Upper lobe of left lung (tissue), 6 donors: Measurements from ENCODE around the gene PPP1R9B. TPM values are rescaled to one million over a fixed set of nuclear protein-coding genes. Genes with fewer than 3 reads are reported as not detected.

Experiments used
- ATAC-seq, 2 donors: fragments of 200-7000 bp; cut with Tn5 transposase; one replicate each; pipeline ENCODE4 v1.9.1; 2022; ENCODE audit warnings: mild to moderate bottlenecking in 2 of 2, moderate library complexity in 2 of 2; ENCODE audit not compliant: low FRiP score in 2 of 2
- DNase-seq, 2 donors: peaks; one replicate each; pipeline ENCODE4 v3.0.0-alpha.2; 2019 to 2020
- H3K27ac ChIP-seq, 4 donors: fragments of 200-600 bp; sonication (generic); one replicate each; pipeline ENCODE4 v1.5.1; 2016 to 2019
- H3K27me3 ChIP-seq, 4 donors: fragments of 200-600 bp; sonication (generic); one replicate each; pipeline ENCODE4 v1.5.1; 2017 to 2019
- H3K36me3 ChIP-seq, 4 donors: fragments of 200-600 bp; sonication (generic); one replicate each; pipeline ENCODE4 v1.5.1; 2016 to 2019
- H3K4me1 ChIP-seq, 4 donors: fragments of 200-600 bp; sonication (generic); one replicate each; pipeline ENCODE4 v1.5.1; 2018 to 2019
- H3K4me3 ChIP-seq, 4 donors: fragments of 200-600 bp; sonication (generic); one replicate each; pipeline ENCODE4 v1.5.1; 2017 to 2019; ENCODE audit warnings: mild to moderate bottlenecking in 2 of 4, moderate library complexity in 1 of 4
- H3K9me3 ChIP-seq, 4 donors: fragments of 200-600 bp; sonication (generic); one replicate each; pipeline ENCODE4 v1.5.1; 2018 to 2019
- EP300 ChIP-seq, 4 donors: sonication (generic); formaldehyde crosslinking; IDR thresholded peaks; one replicate each; pipeline ENCODE4 v1.5.1; 2017; ENCODE audit warnings: antibody characterized with exemption in 4 of 4, control low read depth in 2 of 4
- POLR2A ChIP-seq, 4 donors: fragments of 450-650 bp; IDR thresholded peaks; one replicate each; pipeline ENCODE4 v1.5.1; 2016 to 2017; ENCODE audit warnings: antibody characterized with exemption in 4 of 4, mild to moderate bottlenecking in 2 of 4
- POLR2AphosphoS5 ChIP-seq, 2 donors: sonication (generic); formaldehyde crosslinking; IDR thresholded peaks; one replicate each; pipeline ENCODE4 v1.5.1; 2017; ENCODE audit warnings: antibody characterized with exemption in 2 of 2
- WGBS, 2 donors: methylation state at CpG; one replicate each; pipeline ENCODE4 v1.1.5; 2017 to 2018; 5-methylcytosine and 5-hydroxymethylcytosine counted together
- total RNA-seq, 6 donors: library from RNA; depleted of rRNA in 4 of 6; stranded (reverse); fragments of >200 nt in 4 of 6; gene quantifications; one replicate each; pipeline versions ENCODE4 v1.1.0 to v1.2.1, GENCODE V29; 2016 to 2021
- TF ChIP-seq, protein P1 (sequence below), 6 experiments: fragments of 450-650 bp in 4 of 6; fragments of 200-600 bp in 2 of 6; sonication (generic) in 2 of 6; IDR thresholded peaks; one replicate each; pipeline ENCODE4 v1.5.1; 2016 to 2019; ENCODE audit warnings: antibody characterized with exemption in 6 of 6
- donor health status: DM: no; HTN: no; CAD: no; lungs with moderate emphysema.
- donor health status: DM: no; HTN: yes; CAD: no; lungs with severe emphysema.

PPP1R9B gene
- total RNA-seq, 6 donors from 2014 or later: 37.5 to 121 (median 74.7) TPM

DNA sequence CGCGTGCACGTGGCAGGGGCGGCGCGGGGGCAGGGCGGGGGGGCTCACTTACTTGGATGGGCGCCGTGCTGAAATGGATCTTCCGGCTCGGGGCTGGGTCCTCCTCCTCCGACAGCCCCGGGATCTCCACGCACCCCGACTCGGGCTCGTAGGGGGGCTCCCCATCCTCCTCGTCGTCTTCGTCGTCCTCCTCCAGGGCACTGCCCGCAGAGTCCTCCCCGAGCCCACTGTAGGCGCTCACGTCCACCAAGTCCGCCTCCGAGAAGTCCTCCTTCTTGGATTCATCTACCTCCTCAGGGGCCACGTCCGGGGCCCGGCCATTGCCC lies 1.4 kb downstream of the PPP1R9B start:
- no peaks in the 10 kb centered on the region for H3K27me3 ChIP-seq
- peak overlapping the region; percentile 65 to 94 (median 85) for H3K4me3 ChIP-seq
- H3K9me3 ChIP-seq: no peaks in the 10 kb centered on the region
- ATAC-seq: no peak
- H3K36me3 ChIP-seq: peaks cover 6 to 14% (median 12%) of the 10 kb centered on the region in 4 donors
- no peak for TF ChIP-seq EP300 (IDR thresholded peaks at IDR 0.05)
- TF ChIP-seq POLR2AphosphoS5 (IDR thresholded peaks at IDR 0.05): no peak
- no peak for TF ChIP-seq POLR2A (IDR thresholded peaks at IDR 0.05)
- TF ChIP-seq, protein P1, sequence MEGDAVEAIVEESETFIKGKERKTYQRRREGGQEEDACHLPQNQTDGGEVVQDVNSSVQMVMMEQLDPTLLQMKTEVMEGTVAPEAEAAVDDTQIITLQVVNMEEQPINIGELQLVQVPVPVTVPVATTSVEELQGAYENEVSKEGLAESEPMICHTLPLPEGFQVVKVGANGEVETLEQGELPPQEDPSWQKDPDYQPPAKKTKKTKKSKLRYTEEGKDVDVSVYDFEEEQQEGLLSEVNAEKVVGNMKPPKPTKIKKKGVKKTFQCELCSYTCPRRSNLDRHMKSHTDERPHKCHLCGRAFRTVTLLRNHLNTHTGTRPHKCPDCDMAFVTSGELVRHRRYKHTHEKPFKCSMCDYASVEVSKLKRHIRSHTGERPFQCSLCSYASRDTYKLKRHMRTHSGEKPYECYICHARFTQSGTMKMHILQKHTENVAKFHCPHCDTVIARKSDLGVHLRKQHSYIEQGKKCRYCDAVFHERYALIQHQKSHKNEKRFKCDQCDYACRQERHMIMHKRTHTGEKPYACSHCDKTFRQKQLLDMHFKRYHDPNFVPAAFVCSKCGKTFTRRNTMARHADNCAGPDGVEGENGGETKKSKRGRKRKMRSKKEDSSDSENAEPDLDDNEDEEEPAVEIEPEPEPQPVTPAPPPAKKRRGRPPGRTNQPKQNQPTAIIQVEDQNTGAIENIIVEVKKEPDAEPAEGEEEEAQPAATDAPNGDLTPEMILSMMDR (IDR thresholded peaks at IDR 0.05): no peak
- 0% methylated on average over 8 to 13 of the region's 30 CpGs for WGBS, 2 donors
- H3K27ac ChIP-seq: peak overlapping the region; percentile 91 to 97 (median 94)
- H3K4me1 ChIP-seq: peaks cover 54 to 82% (median 60%) of the 10 kb centered on the region in 4 donors
- no peak for DNase-seq

DNA sequence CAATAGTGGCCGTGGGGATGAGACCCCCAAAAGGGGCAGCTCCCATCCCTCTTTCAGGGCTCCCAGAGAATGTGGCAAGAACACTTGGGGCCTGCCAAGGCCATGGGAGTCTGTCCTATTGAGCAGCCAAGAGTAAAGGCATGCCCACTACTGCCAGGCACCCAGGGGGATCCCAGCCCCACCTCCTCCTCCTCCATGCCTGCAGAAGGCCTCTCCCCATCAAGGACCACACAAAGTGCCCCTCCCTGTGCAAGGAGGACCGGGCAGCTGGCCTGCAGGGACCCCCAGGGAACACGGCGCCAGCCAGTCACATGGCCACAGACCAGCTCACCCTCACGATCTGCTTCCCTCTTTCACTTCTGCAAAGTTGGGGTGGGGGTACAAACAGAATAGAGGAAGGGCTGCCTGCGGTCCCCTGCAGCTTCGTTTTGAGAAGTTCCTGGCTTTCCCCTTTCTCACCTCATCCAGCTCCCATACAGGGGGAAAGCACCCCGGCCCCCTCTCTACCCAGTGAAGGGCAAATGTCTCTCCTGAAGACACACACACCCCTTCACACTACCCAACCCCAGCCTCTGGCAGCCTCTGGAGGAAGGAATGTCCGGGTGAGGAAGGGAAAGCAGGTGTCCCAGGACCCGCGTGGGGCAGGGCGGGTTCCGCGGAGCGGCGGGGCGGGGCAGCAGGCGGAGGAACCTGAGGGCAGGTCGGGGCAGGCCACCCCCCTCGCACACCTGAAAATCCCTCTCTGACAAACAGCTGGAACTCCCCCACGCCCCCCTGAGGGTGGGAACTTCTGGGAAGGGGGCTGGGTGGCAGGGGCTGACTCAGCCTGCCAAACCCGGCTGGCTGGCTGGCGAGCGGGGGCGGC lies 2.0 kb downstream of the PPP1R9B start:
- H3K4me3 ChIP-seq: peak overlapping the region; percentile 65 to 94 (median 85)
- ATAC-seq (peak; percentile 17 to 32), DNase-seq (peak; percentile 78 to 93)
- peaks cover 51 to 82% (median 58%) of the 10 kb centered on the region in 4 donors for H3K4me1 ChIP-seq
- H3K27ac ChIP-seq: peak overlapping the region; percentile 91 to 97 (median 94)
- peaks cover 9 to 20% (median 18%) of the 10 kb centered on the region in 4 donors for H3K36me3 ChIP-seq
- no peaks in the 10 kb centered on the region for H3K27me3 ChIP-seq
- TF ChIP-seq, protein P1 (IDR thresholded peaks at IDR 0.05): no peak
- peak in 2 of 4 donors; percentile 28 to 39 for TF ChIP-seq POLR2A (IDR thresholded peaks at IDR 0.05)
- TF ChIP-seq EP300 (IDR thresholded peaks at IDR 0.05): peak in 1 of 4 donors; percentile 10
- 0 to 3% methylated on average over 13 of the region's 25 CpGs for WGBS, 2 donors
- no peaks in the 10 kb centered on the region for H3K9me3 ChIP-seq

- Histone ChIP-seq H3K4me3 (peak overlapping the region; percentile 65 to 94 (median 85)), H3K27me3 (no peaks in the 10 kb centered on the region), H3K27ac (peak overlapping the region; percentile 91 to 97 (median 94)), H3K9me3 (no peaks in the 10 kb centered on the region), H3K36me3 (peaks cover 12 to 26% (median 25%) of the 10 kb centered on the region in 4 donors), H3K4me1 (peaks cover 45 to 84% (median 63%) of the 10 kb centered on the region in 4 donors)
- no peak for DNase-seq
- ATAC-seq: no peak
- WGBS, 2 donors: 8 to 22% methylated on average over 4 to 5 of the region's 5 CpGs
- TF ChIP-seq POLR2A (IDR thresholded peaks at IDR 0.05): no peak
- no peak for TF ChIP-seq POLR2AphosphoS5 (IDR thresholded peaks at IDR 0.05)
- no peak for TF ChIP-seq EP300 (IDR thresholded peaks at IDR 0.05)
- TF ChIP-seq, protein P1 (IDR thresholded peaks at IDR 0.05): no peak
These were observed 2.6 kb downstream of the PPP1R9B start for GRCh38 chr17:50147841-50148225.

DNA sequence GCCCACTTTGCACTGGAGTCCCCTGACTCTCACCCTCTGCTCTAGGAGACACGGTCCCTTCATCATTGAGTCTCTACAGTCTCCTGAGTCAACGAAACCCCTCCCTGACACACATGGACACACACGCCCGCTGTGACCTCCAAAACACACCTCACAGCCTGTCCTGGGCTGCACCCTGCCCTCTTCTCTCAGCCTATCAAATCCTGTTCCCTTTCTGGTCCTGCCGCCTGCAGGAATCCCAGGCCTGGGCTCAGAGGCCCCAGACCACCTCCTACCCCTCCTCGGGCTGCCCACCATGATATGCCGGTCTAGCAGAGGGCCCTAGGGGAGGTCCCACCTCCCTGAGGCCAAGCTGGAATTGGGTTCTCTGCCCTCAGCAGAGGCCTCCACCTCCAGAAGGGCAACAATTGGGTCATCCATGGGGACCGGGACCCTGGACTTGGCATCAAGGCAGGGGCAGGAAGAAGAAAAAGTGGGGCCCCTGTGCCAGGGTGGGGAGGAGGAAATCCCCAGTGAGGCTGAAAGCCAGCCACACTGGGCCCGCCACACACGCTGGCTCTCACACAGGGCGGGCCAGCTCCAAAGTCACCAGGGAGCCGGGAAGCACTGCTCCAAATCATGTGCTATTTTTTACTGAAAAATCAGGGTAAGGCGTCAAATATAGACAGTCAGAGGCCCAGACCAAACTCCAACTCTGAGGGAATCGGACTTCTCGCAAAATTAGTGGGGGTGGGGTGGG lies 3.4 kb downstream of the PPP1R9B start:
- no peak for ATAC-seq
- no peaks in the 10 kb centered on the region for H3K9me3 ChIP-seq
- whole genome bisulfite sequencing, 2 donors: 22 to 33% methylated on average over 11 to 15 of the region's 15 CpGs

More for the DNA sequence above, 3.4 kb downstream of the PPP1R9B start:
- peaks cover 43 to 84% (median 64%) of the 10 kb centered on the region in 4 donors for H3K4me1 ChIP-seq
- H3K27ac ChIP-seq: peak overlapping the region; percentile 91 to 97 (median 94)
- no peak for TF ChIP-seq POLR2A (IDR thresholded peaks at IDR 0.05)
- peak in 1 of 2 donors; percentile 23 for TF ChIP-seq POLR2AphosphoS5 (IDR thresholded peaks at IDR 0.05)
- H3K36me3 ChIP-seq: peaks cover 12 to 34% (median 32%) of the 10 kb centered on the region in 4 donors
- no peaks in the 10 kb centered on the region for H3K27me3 ChIP-seq
- peak overlapping the region; percentile 65 to 94 (median 85) for H3K4me3 ChIP-seq
- no peak for DNase-seq
